H9 (cell line): ENCODE results near the gene CCDC92. TPM values are rescaled to one million over a fixed set of nuclear protein-coding genes. Genes with fewer than 3 reads are reported as not detected.

Experiments used
- DNase-seq: peaks from one replicate; pipeline ENCODE4 v3.0.0-alpha.2; 2017
- H2AFZ ChIP-seq: one replicate; pipeline ENCODE4 v1.6.1; 2013; ENCODE audit warnings: mild to moderate bottlenecking, low read length, control low read depth, moderate library complexity
- H2AK5ac ChIP-seq: 2 replicates; pipeline ENCODE4 v1.6.1; 2013; ENCODE audit warnings: low read length, control low read depth, mixed read lengths; ENCODE audit not compliant: insufficient read length
- H2BK120ac ChIP-seq: one replicate; pipeline ENCODE4 v1.6.1; 2013; ENCODE audit warnings: low read depth, mild to moderate bottlenecking, low read length, control low read depth, inconsistent platforms; ENCODE audit not compliant: poor library complexity, severe bottlenecking
- H2BK12ac ChIP-seq: 2 replicates; pipeline ENCODE4 v1.6.1; 2013; ENCODE audit warnings: low read length, control low read depth, mixed read lengths, low read depth; ENCODE audit not compliant: insufficient read length
- H2BK15ac ChIP-seq: 2 replicates; pipeline ENCODE4 v1.6.1; 2013; ENCODE audit warnings: low read depth, low read length, control low read depth
- H2BK20ac ChIP-seq: one replicate; pipeline ENCODE4 v1.6.1; 2013; ENCODE audit warnings: low read depth, mild to moderate bottlenecking, low read length, control low read depth, inconsistent platforms; ENCODE audit not compliant: poor library complexity, severe bottlenecking
- H2BK5ac ChIP-seq: 2 replicates; pipeline ENCODE4 v1.6.1; 2013; ENCODE audit warnings: low read length, control low read depth, mixed read lengths; ENCODE audit not compliant: insufficient read length
- H3K14ac ChIP-seq: 2 replicates; pipeline ENCODE4 v1.6.1; 2013; ENCODE audit warnings: low read length, control low read depth; ENCODE audit not compliant: insufficient read depth
- H3K18ac ChIP-seq: 2 replicates; pipeline ENCODE4 v1.6.1; 2013; ENCODE audit warnings: low read depth, mild to moderate bottlenecking, mixed read lengths, low read length, control low read depth; ENCODE audit not compliant: insufficient read length
- H3K23ac ChIP-seq: 2 replicates; pipeline ENCODE4 v1.6.1; 2013; ENCODE audit warnings: low read length, control low read depth, mixed read lengths, low read depth; ENCODE audit not compliant: insufficient read length
- H3K23me2 ChIP-seq: 2 replicates; pipeline ENCODE4 v1.6.1; 2013; ENCODE audit warnings: low read depth, mild to moderate bottlenecking, mixed read lengths, low read length, control low read depth; ENCODE audit not compliant: insufficient read length, poor library complexity, severe bottlenecking
- H3K27ac ChIP-seq: 2 replicates; pipeline ENCODE4 v1.5.1; 2013; ENCODE audit warnings: low read length, control low read depth, mixed read lengths, low read depth; ENCODE audit not compliant: insufficient read length
- H3K27me3 ChIP-seq: 2 replicates; pipeline ENCODE4 v1.6.1; 2013; ENCODE audit warnings: low read length, control low read depth, inconsistent platforms; ENCODE audit not compliant: insufficient read depth
- H3K4ac ChIP-seq: 2 replicates; pipeline ENCODE4 v1.6.1; 2013; ENCODE audit warnings: low read depth, mild to moderate bottlenecking, control low read depth, inconsistent platforms, low read length, moderate library complexity
- H3K4me1 ChIP-seq: 2 replicates; pipeline ENCODE4 v1.6.1; 2013; ENCODE audit warnings: low read length, control low read depth, inconsistent platforms; ENCODE audit not compliant: insufficient read depth
- H3K4me2 ChIP-seq: 2 replicates; pipeline ENCODE4 v1.6.1; 2013; ENCODE audit warnings: low read length, control low read depth, mixed read lengths; ENCODE audit not compliant: insufficient read length, insufficient read depth
- H3K56ac ChIP-seq: 2 replicates; pipeline ENCODE4 v1.6.1; 2013; ENCODE audit warnings: low read depth, mild to moderate bottlenecking, mixed read lengths, low read length, control low read depth; ENCODE audit not compliant: insufficient read length
- H3K79me1 ChIP-seq: 2 replicates; pipeline ENCODE4 v1.6.1; 2013; ENCODE audit warnings: low read depth, mild to moderate bottlenecking, moderate library complexity, low read length, control low read depth, inconsistent platforms; ENCODE audit not compliant: insufficient read depth, poor library complexity, severe bottlenecking
- H3K79me2 ChIP-seq: 2 replicates; pipeline ENCODE4 v1.6.1; 2013; ENCODE audit warnings: low read length, control low read depth, inconsistent platforms; ENCODE audit not compliant: insufficient read depth
- H3K9ac ChIP-seq: 2 replicates; pipeline ENCODE4 v1.6.1; 2013; ENCODE audit warnings: low read length, control low read depth, mixed read lengths; ENCODE audit not compliant: insufficient read length; ENCODE audit errors: extremely low read depth
- H3K9me3 ChIP-seq: one replicate; pipeline ENCODE4 v1.6.1; 2013; ENCODE audit warnings: low read depth, low read length, inconsistent platforms; ENCODE audit not compliant: control insufficient read depth
- H3T11ph ChIP-seq: one replicate; pipeline ENCODE4 v1.6.1; 2013; ENCODE audit warnings: mild to moderate bottlenecking, low read length, control low read depth, inconsistent platforms
- H4K20me1 ChIP-seq: one replicate; pipeline ENCODE4 v1.6.1; 2013; ENCODE audit not compliant: control insufficient read depth, insufficient read length, insufficient read depth
- H4K5ac ChIP-seq: 2 replicates; pipeline ENCODE4 v1.6.1; 2013; ENCODE audit warnings: low read depth, mild to moderate bottlenecking, mixed read lengths, low read length, control low read depth; ENCODE audit not compliant: insufficient read length
- H4K8ac ChIP-seq: replicated peaks from 2 replicates; pipeline ENCODE4 v1.6.1; 2013; ENCODE audit warnings: low read length, control low read depth, mixed read lengths, low read depth; ENCODE audit not compliant: insufficient read length
- H4K91ac ChIP-seq: 2 replicates; pipeline ENCODE4 v1.6.1; 2013; ENCODE audit warnings: low read depth, mild to moderate bottlenecking, moderate library complexity, mixed read lengths, low read length, control low read depth; ENCODE audit not compliant: insufficient read length
- H3K27ac Mint-ChIP-seq, 3 experiments: 2 replicates in 2 of 3; 3 replicates in 1 of 3; pipeline ENCODE4 v1.8.0; 2020 to 2021; ENCODE audit warnings: mixed read lengths in 3 of 3, mild to moderate bottlenecking in 1 of 3, moderate library complexity in 1 of 3
- H3K27me3 Mint-ChIP-seq: 2 replicates; pipeline ENCODE4 v1.8.0; 2021; ENCODE audit warnings: low read depth, mild to moderate bottlenecking, moderate library complexity, mixed read lengths
- H3K36me3 Mint-ChIP-seq, 3 experiments: 2 replicates in 2 of 3; 3 replicates in 1 of 3; pipeline ENCODE4 v1.8.0; 2020 to 2021; ENCODE audit warnings: low read depth in 3 of 3, mixed read lengths in 3 of 3; ENCODE audit not compliant: insufficient read depth in 1 of 3
- H3K4me1 Mint-ChIP-seq, 2 experiments: 2 replicates each; pipeline ENCODE4 v1.8.0; 2020; ENCODE audit warnings: mixed read lengths in 2 of 2
- H3K4me3 Mint-ChIP-seq, 2 experiments: 2 replicates in 1 of 2; 3 replicates in 1 of 2; pipeline ENCODE4 v1.8.0; 2020 to 2021; ENCODE audit warnings: mild to moderate bottlenecking in 2 of 2, mixed read lengths in 2 of 2, moderate library complexity in 1 of 2
- H3K9me3 Mint-ChIP-seq, 2 experiments: 2 replicates in 1 of 2; 3 replicates in 1 of 2; pipeline ENCODE4 v1.8.0; 2020; ENCODE audit warnings: mild to moderate bottlenecking in 2 of 2, mixed read lengths in 2 of 2, moderate library complexity in 1 of 2
- WGBS: extraction: QIAGEN DNeasy Blood & Tissue Kit; methylation state at CpG from one replicate; pipeline ENCODE4 v1.1.7; 2013; ENCODE audit warnings: missing lambda C conversion rate, low lambda C conversion rate, mixed read lengths; ENCODE audit not compliant: insufficient read length; ENCODE audit errors: extremely low coverage; 5-methylcytosine and 5-hydroxymethylcytosine counted together
- total RNA-seq: library from RNA; stranded (reverse); gene quantifications from 2 replicates; pipeline ENCODE4 v1.2.1, GENCODE V29; 2021
- TF ChIP-seq, protein P1 (sequence below): fragments of 200-600 bp; sonication (generic); conservative IDR thresholded peaks from 3 replicates; pipeline ENCODE4 v1.8.0; 2021; ENCODE audit warnings: antibody characterized with exemption, mild to moderate bottlenecking

CCDC92 gene
- total RNA-seq, 1 experiment from 2014 or later: 1.3 TPM

DNA sequence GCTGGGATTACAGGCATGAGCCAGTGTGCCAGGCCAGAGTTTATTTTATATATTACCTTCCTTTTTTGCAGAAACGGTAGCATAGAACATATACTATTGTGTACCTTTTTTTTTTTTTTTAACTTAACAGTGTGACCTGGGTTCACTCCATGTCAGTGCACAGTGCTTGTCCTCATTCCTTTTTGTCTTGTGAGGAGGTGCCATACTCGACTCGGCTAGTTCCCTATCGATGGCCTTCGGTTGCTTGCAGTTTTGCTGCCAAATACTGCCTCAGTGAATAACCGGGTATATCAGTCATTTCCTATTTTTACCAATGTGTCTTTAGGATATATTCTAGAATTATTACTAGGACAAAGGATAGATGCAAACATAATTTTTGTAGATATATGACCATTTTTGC is 37.1 kb upstream of the CCDC92 start:
- no peak overlapping the region for H2BK120ac ChIP-seq
- H2BK12ac ChIP-seq: no peak overlapping the region
- no peaks in the 10 kb centered on the region for H3K79me2 ChIP-seq
- H2BK15ac ChIP-seq: no peak overlapping the region
- Mint-ChIP-seq H3K9me3 (no peaks in the 10 kb centered on the region), H3K27ac (no peak overlapping the region), H3K36me3 (peaks cover 18 to 27% (median 23%) of the 10 kb centered on the region in 3 experiments), H3K4me1 (peaks cover 11 to 18% of the 10 kb centered on the region in 2 experiments), H3K4me3 (no peak overlapping the region), H3K27me3 (no peaks in the 10 kb centered on the region)
- H3K23ac ChIP-seq: no peak overlapping the region
- H4K8ac ChIP-seq: no peak overlapping the region
- no peak overlapping the region for H4K91ac ChIP-seq
- no peak overlapping the region for H3K14ac ChIP-seq
- H3K27ac ChIP-seq: no peak overlapping the region
- H4K20me1 ChIP-seq: no peaks in the 10 kb centered on the region
- H3K9ac ChIP-seq: no peak overlapping the region
- no peak overlapping the region for H2AK5ac ChIP-seq
- H3T11ph ChIP-seq: no peak overlapping the region
- H3K4me1 ChIP-seq: no peaks in the 10 kb centered on the region; the same call in 1 of the 2 replicates
- no peak overlapping the region for H3K4me2 ChIP-seq
- H2BK5ac ChIP-seq: no peak overlapping the region
- WGBS: no CpG with 5 or more reads among the region's 6 CpGs
- no peak overlapping the region for H3K18ac ChIP-seq
- no peak overlapping the region for H3K56ac ChIP-seq
- DNase-seq: no peak
- H2BK20ac ChIP-seq: no peak overlapping the region
- H3K27me3 ChIP-seq: no peaks in the 10 kb centered on the region
- H3K79me1 ChIP-seq: no peaks in the 10 kb centered on the region
- H4K5ac ChIP-seq: no peak overlapping the region
- no peak overlapping the region for H2AFZ ChIP-seq
- no peaks in the 10 kb centered on the region for H3K23me2 ChIP-seq
- TF ChIP-seq, protein P1, sequence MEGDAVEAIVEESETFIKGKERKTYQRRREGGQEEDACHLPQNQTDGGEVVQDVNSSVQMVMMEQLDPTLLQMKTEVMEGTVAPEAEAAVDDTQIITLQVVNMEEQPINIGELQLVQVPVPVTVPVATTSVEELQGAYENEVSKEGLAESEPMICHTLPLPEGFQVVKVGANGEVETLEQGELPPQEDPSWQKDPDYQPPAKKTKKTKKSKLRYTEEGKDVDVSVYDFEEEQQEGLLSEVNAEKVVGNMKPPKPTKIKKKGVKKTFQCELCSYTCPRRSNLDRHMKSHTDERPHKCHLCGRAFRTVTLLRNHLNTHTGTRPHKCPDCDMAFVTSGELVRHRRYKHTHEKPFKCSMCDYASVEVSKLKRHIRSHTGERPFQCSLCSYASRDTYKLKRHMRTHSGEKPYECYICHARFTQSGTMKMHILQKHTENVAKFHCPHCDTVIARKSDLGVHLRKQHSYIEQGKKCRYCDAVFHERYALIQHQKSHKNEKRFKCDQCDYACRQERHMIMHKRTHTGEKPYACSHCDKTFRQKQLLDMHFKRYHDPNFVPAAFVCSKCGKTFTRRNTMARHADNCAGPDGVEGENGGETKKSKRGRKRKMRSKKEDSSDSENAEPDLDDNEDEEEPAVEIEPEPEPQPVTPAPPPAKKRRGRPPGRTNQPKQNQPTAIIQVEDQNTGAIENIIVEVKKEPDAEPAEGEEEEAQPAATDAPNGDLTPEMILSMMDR: no peak
- H3K9me3 ChIP-seq: no peaks in the 10 kb centered on the region
- H3K4ac ChIP-seq: no peak overlapping the region
